Trophoblast cell (in vitro differentiated cells and primary cell): ENCODE results near the gene FUT8.

Experiments used
- DNase-seq, 2 donors: peaks; one replicate each; pipeline ENCODE4 v3.0.0-alpha.2; 2016
- H2AFZ ChIP-seq: 2 replicates; pipeline ENCODE4 v1.6.1; 2013; ENCODE audit warnings: low read length, moderate library complexity, mild to moderate bottlenecking; ENCODE audit not compliant: insufficient read depth, poor library complexity
- H2AK5ac ChIP-seq: 2 replicates; pipeline ENCODE4 v1.6.1; 2013; ENCODE audit warnings: mild to moderate bottlenecking, low read length
- H2BK120ac ChIP-seq: 2 replicates; pipeline ENCODE4 v1.6.1; 2013; ENCODE audit warnings: low read length, mild to moderate bottlenecking, moderate library complexity; ENCODE audit not compliant: insufficient read depth, poor library complexity
- H2BK12ac ChIP-seq: 2 replicates; pipeline ENCODE4 v1.6.1; 2013; ENCODE audit warnings: mild to moderate bottlenecking, low read length, moderate library complexity
- H2BK5ac ChIP-seq: 2 replicates; pipeline ENCODE4 v1.6.1; 2013; ENCODE audit warnings: low read length, low read depth, moderate library complexity, mild to moderate bottlenecking; ENCODE audit not compliant: poor library complexity
- H3K14ac ChIP-seq: 2 replicates; pipeline ENCODE4 v1.6.1; 2013; ENCODE audit warnings: mild to moderate bottlenecking, low read length
- H3K18ac ChIP-seq: 2 replicates; pipeline ENCODE4 v1.6.1; 2013; ENCODE audit warnings: mild to moderate bottlenecking, low read length
- H3K23ac ChIP-seq: 2 replicates; pipeline ENCODE4 v1.6.1; 2013; ENCODE audit warnings: low read length
- H3K27ac ChIP-seq: 2 replicates; pipeline ENCODE4 v1.5.1; 2013; ENCODE audit warnings: low read depth, mild to moderate bottlenecking, inconsistent platforms, low read length, moderate library complexity
- H3K27me3 ChIP-seq: 2 replicates; pipeline ENCODE4 v1.6.1; 2013; ENCODE audit warnings: inconsistent platforms, mild to moderate bottlenecking, low read length, moderate library complexity; ENCODE audit not compliant: insufficient read depth
- H3K36me3 ChIP-seq, 2 experiments: 1 replicate in 1 of 2; 2 replicates in 1 of 2; pipeline ENCODE4 v1.6.1; 2013; ENCODE audit warnings: low read length in 2 of 2, mild to moderate bottlenecking in 2 of 2, moderate library complexity in 1 of 2; ENCODE audit not compliant: insufficient read depth in 2 of 2, control insufficient read depth in 1 of 2
- H3K4ac ChIP-seq: 2 replicates; pipeline ENCODE4 v1.6.1; 2013; ENCODE audit warnings: low read depth, mild to moderate bottlenecking, low read length, moderate library complexity
- H3K4me1 ChIP-seq, 2 experiments: 1 replicate in 1 of 2; 2 replicates in 1 of 2; pipeline ENCODE4 v1.6.1; 2013; ENCODE audit warnings: low read length in 2 of 2, mild to moderate bottlenecking in 2 of 2, moderate library complexity in 1 of 2; ENCODE audit not compliant: insufficient read depth in 2 of 2, control insufficient read depth in 1 of 2
- H3K4me2 ChIP-seq: 2 replicates; pipeline ENCODE4 v1.6.1; 2013; ENCODE audit warnings: inconsistent platforms, mild to moderate bottlenecking, low read length, moderate library complexity
- H3K4me3 ChIP-seq: 2 replicates; pipeline ENCODE4 v1.5.1; 2013; ENCODE audit warnings: mild to moderate bottlenecking, low read depth, low read length, inconsistent platforms
- H3K79me1 ChIP-seq: one replicate; pipeline ENCODE4 v1.6.1; 2013; ENCODE audit warnings: low read length
- H3K79me2 ChIP-seq: 2 replicates; pipeline ENCODE4 v1.6.1; 2013; ENCODE audit warnings: low read length, mild to moderate bottlenecking; ENCODE audit not compliant: control insufficient read depth, insufficient read depth, poor library complexity
- H3K9ac ChIP-seq: 2 replicates; pipeline ENCODE4 v1.6.1; 2013; ENCODE audit warnings: mild to moderate bottlenecking, low read length
- H3K9me3 ChIP-seq: 2 replicates; pipeline ENCODE4 v1.6.1; 2013; ENCODE audit warnings: low read depth, mild to moderate bottlenecking, control low read depth, inconsistent platforms, low read length; ENCODE audit not compliant: insufficient read depth
- H4K12ac ChIP-seq: 2 replicates; pipeline ENCODE4 v1.6.1; 2013; ENCODE audit warnings: low read depth, mild to moderate bottlenecking, low read length, moderate library complexity
- H4K8ac ChIP-seq: 2 replicates; pipeline ENCODE4 v1.6.1; 2013; ENCODE audit warnings: low read depth, mild to moderate bottlenecking, low read length, moderate library complexity
- H4K91ac ChIP-seq: one replicate; pipeline ENCODE4 v1.6.1; 2013; ENCODE audit warnings: low read depth, mild to moderate bottlenecking, low read length, moderate library complexity
- WGBS: extraction: QIAGEN DNeasy Blood & Tissue Kit; methylation state at CpG from one replicate; pipeline ENCODE4 v1.1.7; 2013; ENCODE audit warnings: missing lambda C conversion rate; ENCODE audit not compliant: insufficient read length, insufficient coverage; ENCODE audit errors: extremely low coverage; 5-methylcytosine and 5-hydroxymethylcytosine counted together

FUT8 gene

GRCh38 chr14:65723348-65723747, 310.8 kb downstream of the FUT8 start:
- H3K4me3 ChIP-seq, result no peak overlapping the region
- H3K9ac ChIP-seq, result no peak overlapping the region
- H2BK120ac ChIP-seq, result no peak overlapping the region
- H3K23ac ChIP-seq, result no peak overlapping the region
- no peak overlapping the region for H4K12ac ChIP-seq
- H2AK5ac ChIP-seq, result no peak overlapping the region
- no peaks in the 10 kb centered on the region for H3K4me1 ChIP-seq
- peaks cover 9 to 21% of the 10 kb centered on the region in 2 experiments for H3K36me3 ChIP-seq
- no peaks in the 10 kb centered on the region for H3K79me2 ChIP-seq
- H2AFZ ChIP-seq, result no peak overlapping the region
- WGBS, result no CpG with 5 or more reads among the region's 3 CpGs
- no peak overlapping the region for H4K91ac ChIP-seq
- H3K79me1 ChIP-seq, result no peaks in the 10 kb centered on the region
- DNase-seq, result no peak
- no peak overlapping the region for H3K27ac ChIP-seq
- no peak overlapping the region for H2BK5ac ChIP-seq
- no peak overlapping the region for H3K18ac ChIP-seq
- H3K4ac ChIP-seq, result no peak overlapping the region
- H3K27me3 ChIP-seq, result no peaks in the 10 kb centered on the region
- no peak overlapping the region for H3K14ac ChIP-seq
- H2BK12ac ChIP-seq, result no peak overlapping the region
- H3K4me2 ChIP-seq, result no peak overlapping the region
- no peak overlapping the region for H4K8ac ChIP-seq
- peaks cover 6% of the 10 kb centered on the region for H3K9me3 ChIP-seq

DNA sequence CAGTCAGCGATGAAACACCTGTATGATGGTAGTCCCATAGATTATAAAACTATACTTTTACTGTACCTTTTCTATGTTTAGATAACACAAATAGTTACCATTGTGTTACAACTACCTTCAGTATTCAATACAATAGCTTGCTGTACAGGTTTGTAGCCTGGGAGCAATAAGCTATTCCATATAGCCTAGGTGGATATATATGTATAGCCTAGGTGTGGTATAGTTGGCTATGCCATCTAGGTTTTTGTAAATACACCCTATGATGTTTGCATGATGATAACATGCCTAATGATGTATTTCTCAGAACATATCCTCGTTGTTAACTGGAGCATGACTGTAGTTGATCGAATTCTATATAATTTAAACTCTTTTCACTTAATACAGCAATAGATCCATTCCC, 316.1 kb downstream of the FUT8 start:
- H3K23ac ChIP-seq, result no peak overlapping the region
- H2BK5ac ChIP-seq, result no peak overlapping the region
- H3K4me2 ChIP-seq, result no peak overlapping the region
- no peak overlapping the region for H2AFZ ChIP-seq
- WGBS, result no CpG with 5 or more reads among the region's 3 CpGs
- H3K18ac ChIP-seq, result no peak overlapping the region
- H3K14ac ChIP-seq, result no peak overlapping the region
- no peak overlapping the region for H4K12ac ChIP-seq
- H3K4me1 ChIP-seq, result no peaks in the 10 kb centered on the region
- no peaks in the 10 kb centered on the region for H3K27me3 ChIP-seq
- no peak overlapping the region for H2AK5ac ChIP-seq
- H3K27ac ChIP-seq, result no peak overlapping the region
- no peak overlapping the region for H2BK120ac ChIP-seq
- no peak for DNase-seq
- H3K36me3 ChIP-seq, result peaks cover 10 to 21% of the 10 kb centered on the region in 2 experiments
- no peak overlapping the region for H4K91ac ChIP-seq
- H3K9me3 ChIP-seq, result peaks cover 6% of the 10 kb centered on the region
- H3K79me1 ChIP-seq, result no peaks in the 10 kb centered on the region
- H3K4me3 ChIP-seq, result no peak overlapping the region
- H3K79me2 ChIP-seq, result no peaks in the 10 kb centered on the region
- H3K9ac ChIP-seq, result no peak overlapping the region
- no peak overlapping the region for H3K4ac ChIP-seq
- H2BK12ac ChIP-seq, result no peak overlapping the region
- H4K8ac ChIP-seq, result no peak overlapping the region

- H3K79me2 ChIP-seq, result no peaks in the 10 kb centered on the region
- H3K4me2 ChIP-seq, result no peak overlapping the region
- no peak overlapping the region for H2AFZ ChIP-seq
- no peak overlapping the region for H4K91ac ChIP-seq
- no peak overlapping the region for H3K4me3 ChIP-seq
- no peak overlapping the region for H3K18ac ChIP-seq
- H3K27me3 ChIP-seq, result no peaks in the 10 kb centered on the region
- H3K4ac ChIP-seq, result no peak overlapping the region
- H3K14ac ChIP-seq, result no peak overlapping the region
- peaks cover 6% of the 10 kb centered on the region for H3K9me3 ChIP-seq
- H2BK12ac ChIP-seq, result no peak overlapping the region
- H3K27ac ChIP-seq, result no peak overlapping the region
- H3K23ac ChIP-seq, result no peak overlapping the region
- no peak overlapping the region for H4K8ac ChIP-seq
- H3K9ac ChIP-seq, result no peak overlapping the region
- H2BK120ac ChIP-seq, result no peak overlapping the region
- H2AK5ac ChIP-seq, result no peak overlapping the region
- H3K36me3 ChIP-seq, result peaks cover 10 to 20% of the 10 kb centered on the region in 2 experiments
- no peaks in the 10 kb centered on the region for H3K79me1 ChIP-seq
- H4K12ac ChIP-seq, result no peak overlapping the region
- H2BK5ac ChIP-seq, result no peak overlapping the region
- DNase-seq, result no peak
- H3K4me1 ChIP-seq, result no peaks in the 10 kb centered on the region
- no CpG with 5 or more reads among the region's 5 CpGs for WGBS
These were observed 317.0 kb downstream of the FUT8 start for GRCh38 chr14:65729566-65729965.

GRCh38 chr14:65731933-65732506, 319.5 kb downstream of the FUT8 start:
- Histone ChIP-seq H3K9ac (no peak overlapping the region), H4K12ac (no peak overlapping the region), H3K18ac (no peak overlapping the region), H2BK12ac (no peak overlapping the region), H3K4ac (no peak overlapping the region), H4K8ac (no peak overlapping the region), H2AFZ (no peak overlapping the region), H3K4me1 (no peaks in the 10 kb centered on the region), H3K27ac (no peak overlapping the region), H2AK5ac (no peak overlapping the region), H3K14ac (no peak overlapping the region), H3K4me3 (no peak overlapping the region), H3K79me1 (no peaks in the 10 kb centered on the region), H3K36me3 (peaks cover 7 to 13% of the 10 kb centered on the region in 2 experiments), H4K91ac (no peak overlapping the region), H3K79me2 (no peaks in the 10 kb centered on the region), H2BK5ac (no peak overlapping the region), H3K9me3 (peaks cover 4% of the 10 kb centered on the region), H3K27me3 (no peaks in the 10 kb centered on the region), H3K4me2 (no peak overlapping the region), H2BK120ac (no peak overlapping the region), H3K23ac (no peak overlapping the region)
- DNase-seq, result no peak
- WGBS, result no CpG with 5 or more reads among the region's 2 CpGs
